Ecto neural progenitor cell (in vitro differentiated cells): Measurements from ENCODE around the gene FGF1.
A peak's percentile ranks its signal among the peaks of the same experiment; 100 is the strongest.

Experiments used
- DNase-seq: peaks from one replicate; pipeline ENCODE4 v3.0.0-alpha.2; 2018; ENCODE audit warnings: low spot score

The FGF1 gene

GRCh38 chr5:142572006-142572405 is 113.9 kb downstream of the FGF1 start:
- no peak for DNase-seq

DNA sequence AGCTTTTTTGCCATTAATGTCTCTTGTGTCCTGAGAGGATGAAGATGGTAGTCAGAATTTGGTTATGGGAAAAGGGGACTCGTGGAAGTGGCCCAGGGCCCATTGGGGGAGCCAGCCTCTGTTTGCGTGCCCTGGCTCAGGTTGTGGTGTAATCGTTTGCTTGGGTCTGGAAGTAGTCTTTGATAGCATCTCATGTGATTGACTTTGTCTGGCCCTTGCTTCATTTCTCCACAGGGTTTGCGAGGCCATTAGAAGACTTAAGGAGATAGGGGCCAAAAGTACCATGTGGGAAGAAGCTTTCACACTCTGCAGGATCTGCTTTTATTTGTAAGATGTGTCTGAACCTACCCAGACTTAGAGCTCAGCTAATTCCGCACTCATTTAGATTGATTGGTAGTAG is 114.5 kb downstream of the FGF1 start:
- DNase-seq, result no peak

DNA sequence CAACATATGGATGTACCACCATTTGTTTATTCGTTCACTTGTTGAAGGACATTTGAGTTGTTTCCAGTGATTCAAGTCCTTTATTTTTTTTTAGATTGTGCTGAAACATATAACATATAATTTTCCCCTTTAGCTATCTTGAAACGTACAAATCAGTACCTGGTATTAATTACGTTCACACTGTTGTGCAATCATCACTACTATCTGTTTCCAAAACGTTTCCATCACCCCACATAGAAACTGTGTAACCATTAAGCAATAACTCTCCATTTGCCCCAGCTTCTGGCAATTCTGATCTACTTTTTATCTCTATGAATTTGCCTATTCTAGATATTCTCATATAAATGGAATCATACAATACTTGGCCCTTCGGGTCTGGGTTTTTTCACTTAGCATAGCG is 116.0 kb downstream of the FGF1 start:
- no peak for DNase-seq

- no peak for DNase-seq
These were observed 116.9 kb downstream of the FGF1 start for GRCh38 chr5:142568996-142569335.

DNA sequence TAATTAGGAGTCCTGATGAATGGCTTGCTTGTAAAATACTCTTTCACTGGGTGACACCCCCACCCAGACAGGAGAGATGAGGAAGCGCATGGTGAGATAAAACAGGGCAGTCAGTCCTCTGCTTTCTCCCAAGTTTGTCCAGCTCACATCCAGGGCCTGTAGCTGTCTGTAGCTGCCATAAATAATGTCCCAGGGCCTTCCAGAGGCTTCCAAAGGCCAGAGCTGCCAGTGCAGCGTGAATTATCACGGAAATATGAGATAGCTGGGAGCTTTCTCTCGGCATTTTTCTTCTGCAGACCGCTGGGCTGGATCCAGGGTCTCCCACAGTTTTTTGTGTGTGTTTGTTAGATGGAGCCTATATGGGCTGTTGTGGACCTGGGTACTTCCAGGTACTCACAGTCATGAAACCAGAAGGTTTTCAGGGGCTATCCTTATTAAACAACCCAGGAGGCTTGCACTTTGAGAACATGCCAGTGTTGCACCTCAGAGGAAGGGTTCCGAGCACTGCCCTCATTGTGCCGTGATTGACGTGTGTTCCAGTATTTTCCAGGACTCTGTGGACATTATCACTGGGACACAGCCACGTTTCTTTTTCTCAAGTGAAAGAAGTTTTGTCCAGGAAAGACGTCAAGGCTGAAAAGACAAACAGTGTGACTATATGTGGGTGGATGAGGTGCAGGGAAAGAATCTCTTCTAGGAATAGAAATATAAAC is 117.5 kb downstream of the FGF1 start:
- DNase-seq, result no peak

- DNase-seq, result no peak
These were observed 124.3 kb downstream of the FGF1 start for GRCh38 chr5:142561486-142562097.

DNA sequence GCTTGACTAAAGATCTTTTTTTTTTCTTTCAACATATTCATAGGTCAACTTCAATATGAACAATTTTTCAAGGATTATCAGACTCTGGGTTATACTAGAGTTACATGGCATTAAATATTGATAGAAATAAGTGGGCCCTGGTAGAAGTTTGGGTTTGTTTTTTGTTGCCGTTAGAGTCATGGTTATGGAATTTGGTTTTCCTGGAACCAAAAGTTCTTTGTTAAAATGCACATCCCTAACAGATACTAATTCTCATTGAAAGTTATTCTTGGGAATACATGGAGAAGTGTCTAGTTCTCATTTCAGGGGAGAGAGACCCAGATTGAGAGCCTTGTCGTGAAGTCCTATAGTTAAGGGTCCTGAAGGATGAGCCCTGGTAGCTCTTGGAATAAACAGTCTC is 124.9 kb downstream of the FGF1 start:
- no peak for DNase-seq

GRCh38 chr5:142552107-142552506 is 133.8 kb downstream of the FGF1 start:
- no peak for DNase-seq

DNA sequence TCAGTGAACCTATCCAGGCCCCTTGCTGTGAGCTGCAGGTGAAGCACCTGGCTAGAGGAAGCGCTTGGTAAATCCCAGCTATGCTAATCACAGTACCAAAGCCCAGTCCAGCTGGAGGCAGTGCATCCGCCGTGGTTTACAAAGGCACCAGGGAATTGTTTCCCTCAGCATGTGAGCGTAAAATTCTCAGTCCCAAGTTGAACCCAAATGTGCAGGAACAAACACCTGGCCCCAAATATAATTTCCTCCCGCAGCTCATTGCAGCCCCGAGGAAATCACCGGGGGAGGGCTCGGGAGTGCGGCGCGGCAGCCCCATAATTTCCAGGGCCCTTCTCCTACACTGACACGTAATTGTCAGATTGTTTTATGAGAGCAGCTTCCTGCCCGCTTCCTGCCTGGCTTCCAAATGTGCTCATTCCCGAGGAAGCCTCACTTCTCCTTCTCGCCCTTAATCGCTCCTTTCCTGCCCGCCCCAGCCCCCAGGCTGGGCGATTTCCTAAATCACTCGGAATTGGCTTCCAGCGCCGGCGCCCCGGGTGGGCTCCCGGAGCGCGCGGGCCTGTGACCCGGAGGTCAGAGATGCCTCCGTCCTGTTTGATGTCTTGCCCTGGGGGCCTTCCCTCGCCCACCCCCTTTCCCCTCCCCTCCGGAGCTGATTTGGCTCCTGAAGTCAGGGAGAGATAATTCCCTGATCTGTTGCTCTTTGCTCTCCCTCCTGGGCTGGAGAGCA is 134.4 kb downstream of the FGF1 start:
- peak; percentile 89 for DNase-seq

GRCh38 chr5:142550471-142550870 is 135.4 kb downstream of the FGF1 start:
- DNase-seq, result no peak

DNA sequence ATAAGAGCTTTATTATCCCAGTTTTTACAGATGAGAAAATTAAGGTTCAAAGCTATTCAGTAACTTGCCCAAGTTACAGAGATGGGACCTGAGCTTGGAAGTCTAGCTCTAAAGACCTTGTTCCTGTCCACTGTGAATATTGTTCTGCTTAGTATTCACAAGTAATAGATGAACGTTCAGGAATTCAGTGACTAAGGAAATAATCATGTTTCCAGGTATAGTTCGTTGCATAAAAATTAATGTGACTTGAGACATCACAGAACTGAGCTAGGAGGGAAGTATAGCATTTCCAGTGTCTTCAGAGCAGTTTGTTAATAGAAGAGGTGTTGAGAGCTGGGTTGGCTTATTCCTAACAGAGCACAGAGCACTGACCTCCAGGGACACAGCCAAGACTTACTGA is 136.1 kb downstream of the FGF1 start:
- no peak for DNase-seq

GRCh38 chr5:142548739-142549275 is 137.1 kb downstream of the FGF1 start:
- peak; percentile 80 for DNase-seq

DNA sequence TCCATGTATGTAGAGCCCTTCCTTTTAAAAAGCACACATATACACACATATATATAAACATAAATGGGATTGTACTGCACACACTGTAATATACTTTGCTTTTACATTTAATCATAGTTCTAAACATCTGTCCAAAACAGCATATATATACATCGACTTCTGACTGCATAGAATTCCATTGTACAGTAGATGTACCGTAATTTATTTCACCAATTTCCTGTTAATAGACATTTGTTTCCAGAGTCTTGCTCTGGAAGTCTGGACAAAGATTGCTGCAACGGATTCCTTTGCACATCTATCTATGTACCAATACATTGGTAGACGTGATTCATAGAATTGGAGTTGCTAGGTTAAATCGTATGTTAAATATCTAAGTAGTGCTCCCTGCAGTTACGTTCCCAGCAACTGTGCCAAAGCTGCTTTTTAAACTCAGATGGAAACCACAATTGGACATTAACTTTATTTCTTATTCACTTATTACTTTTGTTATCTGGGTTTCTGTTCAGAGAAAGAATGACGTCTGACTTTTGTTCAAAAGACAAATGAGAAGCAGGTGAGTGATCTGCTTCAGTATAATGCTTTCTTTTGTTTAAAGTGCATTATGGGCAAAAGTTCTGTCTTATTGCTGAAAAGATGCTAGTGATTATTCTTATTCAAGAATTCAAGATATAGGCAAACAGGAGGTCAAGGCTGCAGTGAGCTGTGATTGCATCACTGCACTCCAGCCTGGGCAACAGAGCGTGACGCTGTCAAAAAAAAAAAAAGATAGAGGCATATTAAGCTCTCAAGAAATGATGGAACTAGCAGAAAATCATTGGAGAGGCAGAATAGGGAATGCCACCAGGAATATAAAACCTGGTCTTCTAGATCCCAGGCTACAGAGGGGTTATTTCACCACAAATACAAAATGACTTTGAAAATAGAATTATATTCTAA is 138.2 kb downstream of the FGF1 start:
- no peak for DNase-seq

DNA sequence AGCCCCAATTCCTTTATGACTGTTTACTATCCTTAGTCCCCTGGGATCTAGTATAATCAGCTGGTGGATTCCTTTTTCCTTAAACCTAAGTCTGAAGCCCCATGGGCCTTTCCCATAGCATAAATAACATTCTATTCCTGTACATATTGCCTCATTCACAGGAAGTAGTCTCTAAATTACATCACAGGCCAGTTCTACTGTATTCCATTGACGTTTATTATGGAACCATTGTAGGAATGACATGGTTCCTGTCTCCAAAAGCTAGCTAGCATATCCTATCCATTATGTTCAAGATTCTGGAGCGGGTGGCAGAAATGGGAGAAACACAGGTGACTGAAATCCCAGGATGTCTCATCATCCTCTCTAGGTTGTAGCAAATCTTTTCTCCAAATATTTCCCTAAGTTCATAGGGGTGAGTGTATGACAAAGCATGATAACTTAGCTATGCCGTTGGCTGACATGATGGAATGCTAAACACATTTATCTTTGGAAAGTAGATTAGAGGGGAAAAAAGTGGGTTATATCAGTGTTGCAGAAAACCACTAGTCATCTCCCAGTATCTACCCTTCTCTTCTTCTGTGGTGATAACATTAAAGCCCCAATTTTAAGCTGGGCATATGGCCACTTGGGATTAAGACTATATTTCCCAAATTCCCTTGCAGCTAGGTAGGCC is 140.1 kb downstream of the FGF1 start:
- no peak for DNase-seq

DNA sequence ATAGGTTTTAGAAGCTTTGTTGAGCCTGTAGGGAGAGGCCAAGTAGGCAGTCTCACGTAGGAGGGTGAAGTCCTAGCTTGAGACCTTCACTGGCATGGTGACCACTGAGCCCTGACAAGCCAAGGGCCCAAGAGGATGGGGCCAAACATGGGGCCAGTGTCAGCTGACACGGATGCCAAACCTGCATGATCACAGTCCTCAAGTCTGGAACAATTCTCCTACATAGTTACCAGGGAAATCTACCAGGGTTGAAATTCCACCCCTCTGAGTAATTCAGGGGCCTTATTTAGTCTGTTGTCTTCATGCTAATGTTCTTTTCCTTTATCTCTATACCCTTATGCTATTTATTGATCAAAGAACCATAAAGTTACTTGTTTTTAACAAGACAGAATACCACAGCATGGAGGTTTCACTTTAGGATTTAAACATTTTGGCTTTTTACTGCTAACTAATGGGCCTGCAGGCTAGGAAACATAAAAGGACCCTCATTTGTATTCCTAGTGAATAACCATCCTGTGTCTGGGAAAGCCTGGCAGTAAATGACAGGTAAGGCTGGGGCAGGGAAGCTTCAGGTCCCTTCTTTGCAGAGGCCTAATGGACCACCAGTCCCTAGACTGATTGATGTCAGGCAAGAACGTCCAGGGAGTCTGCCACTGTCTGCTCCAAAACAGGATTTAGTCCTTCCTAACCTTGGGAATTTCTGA is 140.8 kb downstream of the FGF1 start:
- DNase-seq, result no peak

GRCh38 chr5:142544071-142544753 is 141.7 kb downstream of the FGF1 start:
- DNase-seq, result no peak

DNA sequence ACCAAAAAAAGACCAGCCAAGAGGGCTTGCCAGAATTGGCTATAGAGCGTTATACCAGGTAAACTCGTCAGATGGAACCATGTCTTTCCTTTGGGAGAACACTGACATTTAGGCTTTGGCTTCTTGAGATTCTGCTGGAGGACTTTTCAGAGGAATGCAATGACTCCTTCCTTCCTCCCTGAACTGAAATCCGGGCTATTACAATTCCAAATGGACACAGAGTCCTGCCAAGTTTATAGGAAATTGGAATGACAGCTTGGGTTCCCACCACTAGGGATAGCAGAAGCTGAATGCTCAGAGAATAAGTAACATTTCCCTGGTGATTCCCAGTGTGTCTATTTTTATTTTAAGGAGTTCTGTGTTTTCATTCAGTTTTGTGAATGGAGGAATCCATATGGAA is 143.0 kb downstream of the FGF1 start:
- DNase-seq, result no peak
